Urothelium cell line (cell line): ENCODE measurements around the gene TGFBR3.
"Not testable (repeated sequence)": the region's sequence is repeated elsewhere in the genome, so short reads cannot be mapped to it uniquely, and the experiment has no call there.

Experiments used
- DNase-seq: peaks from one replicate; pipeline ENCODE4 v3.0.0; 2011; ENCODE audit warnings: low spot score, mixed read lengths
- FAIRE-seq: peaks from 2 replicates; lab custom pipeline; 2011; peaks lifted over from hg19 to GRCh38; lab: Jason Lieb, UNC

Gene TGFBR3

GRCh38 chr1:91852011-91852410, 33.9 kb downstream of the TGFBR3 start:
- not testable (repeated sequence) for DNase-seq, FAIRE-seq

GRCh38 chr1:91851130-91852010, 34.6 kb downstream of the TGFBR3 start:
- DNase-seq (peak; percentile 63), FAIRE-seq (no peak)

- FAIRE-seq: no peak
Measured at GRCh38 chr1:91850708-91851107, 35.2 kb downstream of the TGFBR3 start.

GRCh38 chr1:91847851-91848250, 38.1 kb downstream of the TGFBR3 start:
- no peak for FAIRE-seq
- DNase-seq: no peak

More at GRCh38 chr1:91850708-91851107, 35.2 kb downstream of the TGFBR3 start:
- DNase-seq: no peak

- DNase-seq (no peak), FAIRE-seq (no peak)
Measured at GRCh38 chr1:91846639-91847013, 39.3 kb downstream of the TGFBR3 start.

- DNase-seq: peak; percentile 42
- no peak for FAIRE-seq
Measured at GRCh38 chr1:91846007-91846638, 39.8 kb downstream of the TGFBR3 start.

GRCh38 chr1:91844862-91845528, 41.0 kb downstream of the TGFBR3 start:
- DNase-seq (peak; percentile 39), FAIRE-seq (no peak)

- FAIRE-seq (no peak), DNase-seq (no peak)
Measured at GRCh38 chr1:91843843-91844242, 42.1 kb downstream of the TGFBR3 start.

GRCh38 chr1:91842563-91842962, 43.4 kb downstream of the TGFBR3 start:
- no peak for DNase-seq
- FAIRE-seq: no peak

- FAIRE-seq (no peak), DNase-seq (no peak)
Measured at GRCh38 chr1:91842056-91842455, 43.9 kb downstream of the TGFBR3 start.

- FAIRE-seq, DNase-seq: not testable (repeated sequence)
Measured at GRCh38 chr1:91840276-91840675, 45.7 kb downstream of the TGFBR3 start.

- no peak for DNase-seq
- no peak for FAIRE-seq
Measured at GRCh38 chr1:91836331-91837040, 49.5 kb downstream of the TGFBR3 start.

GRCh38 chr1:91835087-91835521, 50.8 kb downstream of the TGFBR3 start:
- DNase-seq (no peak), FAIRE-seq (no peak)

- not testable (repeated sequence) for FAIRE-seq
Measured at GRCh38 chr1:91834549-91834948, 51.4 kb downstream of the TGFBR3 start.

GRCh38 chr1:91833946-91834345, 52.0 kb downstream of the TGFBR3 start:
- FAIRE-seq: no peak
- DNase-seq: no peak

More at GRCh38 chr1:91834549-91834948, 51.4 kb downstream of the TGFBR3 start:
- not testable (repeated sequence) for DNase-seq

GRCh38 chr1:91831132-91831930, 54.6 kb downstream of the TGFBR3 start:
- DNase-seq (no peak), FAIRE-seq (no peak)

- no peak for DNase-seq
- FAIRE-seq: no peak
Measured at GRCh38 chr1:91830242-91831131, 55.5 kb downstream of the TGFBR3 start.

- DNase-seq (no peak), FAIRE-seq (no peak)
Measured at GRCh38 chr1:91829293-91830153, 56.4 kb downstream of the TGFBR3 start.
